H1 (cell line): Measurements from ENCODE around the gene TEX54. TPM values are rescaled to one million over a fixed set of nuclear protein-coding genes. Genes with fewer than 3 reads are reported as not detected.

Experiments used
- ASH2L ChIP-seq: fragments of 200-600, 300-600 bp; sonication (generic); IDR thresholded peaks from one replicate; pipeline ENCODE4 v1.7.1; 2017; ENCODE audit warnings: low read length
- CBX8 ChIP-seq: fragments of 300-800, 300-1000 bp; sonication (generic); IDR thresholded peaks from 2 replicates; pipeline ENCODE4 v1.7.1; 2016; ENCODE audit warnings: low read depth, low read length, borderline replicate concordance
- CREB1 ChIP-seq: IDR thresholded peaks from 2 replicates; pipeline ENCODE4 v1.6.1; 2012; ENCODE audit warnings: inconsistent platforms
- EP300 ChIP-seq, 2 experiments: IDR thresholded peaks; 1 replicate in 1 of 2; 2 replicates in 1 of 2; pipeline ENCODE4 v1.6.1; 2011 to 2012; ENCODE audit warnings: low read depth in 2 of 2, low read length in 2 of 2, mild to moderate bottlenecking in 2 of 2, borderline replicate concordance in 1 of 2, inconsistent platforms in 1 of 2, moderate library complexity in 1 of 2
- JUN ChIP-seq: IDR thresholded peaks from 2 replicates; pipeline ENCODE4 v1.6.1; 2011; ENCODE audit warnings: low read depth, mild to moderate bottlenecking, improper control_type of control experiment, low read length
- JUND ChIP-seq: IDR thresholded peaks from 2 replicates; pipeline ENCODE4 v1.6.1; 2011; ENCODE audit warnings: mild to moderate bottlenecking, improper control_type of control experiment, low read length
- KDM5A ChIP-seq: fragments of 200-600 bp; IDR thresholded peaks from 2 replicates; pipeline ENCODE4 v1.7.1; 2012; ENCODE audit warnings: mild to moderate bottlenecking, low read length, inconsistent platforms, mixed read lengths
- MAX ChIP-seq: IDR thresholded peaks from 2 replicates; pipeline ENCODE4 v1.6.1; 2012; ENCODE audit warnings: inconsistent platforms
- NRF1 ChIP-seq: IDR thresholded peaks from 2 replicates; pipeline ENCODE4 v1.6.1; 2011; ENCODE audit warnings: mild to moderate bottlenecking, low read depth, low read length, improper control_type of control experiment
- POU5F1 ChIP-seq: IDR thresholded peaks from 2 replicates; pipeline ENCODE4 v1.6.1; 2011; ENCODE audit warnings: low read depth, mild to moderate bottlenecking, low read length, moderate library complexity
- RAD21 ChIP-seq, 2 experiments: IDR thresholded peaks in 1 of 2; conservative IDR thresholded peaks in 1 of 2; 2 replicates each; pipeline ENCODE4 v1.6.1; 2011; ENCODE audit warnings: low read depth in 2 of 2, low read length in 2 of 2, improper control_type of control experiment in 1 of 2, inconsistent platforms in 1 of 2, mild to moderate bottlenecking in 1 of 2, moderate library complexity in 1 of 2
- RFX5 ChIP-seq: IDR thresholded peaks from 2 replicates; pipeline ENCODE4 v1.6.1; 2011; ENCODE audit warnings: low read depth, low read length, improper control_type of control experiment, borderline replicate concordance
- RXRA ChIP-seq: IDR thresholded peaks from 2 replicates; pipeline ENCODE4 v1.6.1; 2011; ENCODE audit warnings: low read depth, mild to moderate bottlenecking, low read length, moderate library complexity; ENCODE audit not compliant: insufficient read depth
- SIX5 ChIP-seq: IDR thresholded peaks from 2 replicates; pipeline ENCODE4 v1.6.1; 2011; ENCODE audit warnings: mild to moderate bottlenecking, low read depth, low read length
- SRF ChIP-seq: IDR thresholded peaks from 2 replicates; pipeline ENCODE4 v1.6.1; 2011; ENCODE audit warnings: mild to moderate bottlenecking, low read depth, low read length, moderate library complexity
- TAF7 ChIP-seq: optimal IDR thresholded peaks from 2 replicates; pipeline ENCODE3; 2011; ENCODE audit warnings: low read depth, mild to moderate bottlenecking, inconsistent platforms, low read length, moderate library complexity, borderline replicate concordance
- TBP ChIP-seq: IDR thresholded peaks from 2 replicates; pipeline ENCODE4 v1.6.1; 2011; ENCODE audit warnings: low read depth, low read length, improper control_type of control experiment
- TEAD4 ChIP-seq: IDR thresholded peaks from 2 replicates; pipeline ENCODE4 v1.6.1; 2012; ENCODE audit warnings: low read depth, low read length, inconsistent platforms, mixed read lengths
- YY1 ChIP-seq: IDR thresholded peaks from 2 replicates; pipeline ENCODE4 v1.6.1; 2011; ENCODE audit warnings: low read depth, mild to moderate bottlenecking, low read length
- ZNF274 ChIP-seq: IDR thresholded peaks from 2 replicates; pipeline ENCODE4 v1.7.0; 2012; ENCODE audit warnings: low read length, borderline replicate concordance; ENCODE audit errors: extremely low read depth
- polyA plus RNA-seq, 7 experiments: library from polyadenylated mRNA; depleted of rRNA in 3 of 7; stranded (reverse) in 5 of 7; unstranded in 2 of 7; fragments of >200 nt in 5 of 7; fragments of 200-250 nt in 2 of 7; gene quantifications; 1 replicate in 5 of 7; 2 replicates in 1 of 7; 4 replicates in 1 of 7; pipeline versions ENCODE4 v1.2.1 to v1.2.3, GENCODE V29; 2011 to 2013; ENCODE audit warnings: missing spikeins in 2 of 7, mixed read lengths in 2 of 7
- total RNA-seq: library from RNA; stranded (reverse); fragmentation: NEBNext Ultra II Directional; extraction: Animal tissue kit (Norgen Biotek cat#: 25700); gene quantifications from 2 replicates; pipeline ENCODE4 v1.2.1, GENCODE V29; 2021
- TF ChIP-seq, protein P1 (sequence below): IDR thresholded peaks from 2 replicates; pipeline ENCODE4 v1.6.1; 2012; ENCODE audit warnings: low read length, inconsistent platforms

TEX54 gene
- total and polyA plus RNA-seq, 2 of the 8 experiments (the other 6 are each of a cell fraction or from before 2014, with no cell fraction given): 1.2 TPM; not detected in 1

- TF ChIP-seq RXRA (no peak), TBP (peak; percentile 87), ASH2L (peak; percentile 77), NRF1 (0 out of 2 replicates have a peak, but pooled peaks have one; percentile 9), EP300 (IDR thresholded peaks at IDR 0.05; ENCODE audit: borderline replicate concordance in 1 of 2, low read depth in 2 of 2, low read length in 2 of 2) (peak in 1 of 2 experiments; percentile 71; a peak in 1 of 3 replicates), TAF7 (peak; percentile 91), CREB1 (peak; percentile 95), RAD21 (IDR thresholded peaks at IDR 0.05 in 1 of 2, conservative IDR thresholded peaks at IDR 0.05 in 1 of 2; ENCODE audit: low read depth in 2 of 2, low read length in 2 of 2) (peak; percentile 44 to 51), JUN (no peak), TEAD4 (no peak), POU5F1 (no peak), SIX5 (no peak), KDM5A (peak; percentile 58), YY1 (peak; percentile 93), JUND (peak; percentile 65; the same call in 1 of the 2 replicates), SRF (peak; percentile 64), RFX5 (no peak), ZNF274 (no peak), CBX8 (no peak), MAX (peak; percentile 68)
- TF ChIP-seq, protein P1, sequence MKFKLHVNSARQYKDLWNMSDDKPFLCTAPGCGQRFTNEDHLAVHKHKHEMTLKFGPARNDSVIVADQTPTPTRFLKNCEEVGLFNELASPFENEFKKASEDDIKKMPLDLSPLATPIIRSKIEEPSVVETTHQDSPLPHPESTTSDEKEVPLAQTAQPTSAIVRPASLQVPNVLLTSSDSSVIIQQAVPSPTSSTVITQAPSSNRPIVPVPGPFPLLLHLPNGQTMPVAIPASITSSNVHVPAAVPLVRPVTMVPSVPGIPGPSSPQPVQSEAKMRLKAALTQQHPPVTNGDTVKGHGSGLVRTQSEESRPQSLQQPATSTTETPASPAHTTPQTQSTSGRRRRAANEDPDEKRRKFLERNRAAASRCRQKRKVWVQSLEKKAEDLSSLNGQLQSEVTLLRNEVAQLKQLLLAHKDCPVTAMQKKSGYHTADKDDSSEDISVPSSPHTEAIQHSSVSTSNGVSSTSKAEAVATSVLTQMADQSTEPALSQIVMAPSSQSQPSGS: peak; percentile 32; the same call in 1 of the 2 replicates
Measured at GRCh38 chr11:62787005-62787759, 45.5 kb downstream of the TEX54 start, which contains the start of gene TMEM179B (continued).
